Ovary (tissue), 3 donors: ENCODE results near the gene MOB3B.

Source experiments
- CTCF ChIP-seq, 3 donors: fragments of 450-650 bp in 2 of 3; fragments of 200-600 bp in 1 of 3; IDR thresholded peaks; one replicate each; pipeline versions ENCODE4 v1.5.1 to v1.8.0; 2016 to 2022; ENCODE audit warnings: antibody characterized with exemption in 3 of 3, mild to moderate bottlenecking in 1 of 3
- POLR2A ChIP-seq: fragments of 450-650 bp; IDR thresholded peaks from one replicate; pipeline ENCODE4 v1.6.1; 2017; ENCODE audit warnings: antibody characterized with exemption, mild to moderate bottlenecking, moderate library complexity
- donor health status: DM: no; HTN: no; CAD: no.

DNA sequence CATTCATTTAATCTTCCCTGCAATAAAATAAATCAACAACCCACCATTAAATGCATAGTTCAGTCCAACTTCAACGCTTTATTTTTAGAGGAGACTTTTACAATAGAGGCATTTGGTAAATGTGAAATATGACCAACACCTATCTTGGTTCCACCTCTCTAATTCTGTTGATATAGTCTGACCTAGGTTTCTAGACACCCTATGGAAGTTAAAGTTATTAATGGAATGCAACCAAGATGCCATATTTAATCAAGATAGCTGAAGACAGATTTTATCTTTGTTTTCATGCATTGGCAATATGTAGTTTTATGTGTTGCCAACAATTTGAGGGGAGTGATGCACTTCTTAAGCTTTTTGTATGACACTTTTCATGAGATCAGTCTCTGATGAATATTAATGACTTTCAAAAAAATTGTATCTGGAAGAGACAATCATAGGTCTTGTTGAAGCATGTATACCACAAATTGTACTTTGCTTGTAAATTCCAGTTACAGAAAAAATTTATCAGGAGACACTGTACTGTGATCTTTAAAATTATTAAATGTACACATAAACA is 107.3 kb downstream of the MOB3B start:
- no peak for TF ChIP-seq CTCF (IDR thresholded peaks at IDR 0.05)
- no peak for TF ChIP-seq POLR2A
